Lower leg skin (tissue), 4 donors: ENCODE data around the gene CAPN5. TPM values are rescaled to one million over a fixed set of nuclear protein-coding genes. Genes with fewer than 3 reads are reported as not detected.

Experiments used
- DNase-seq, 2 donors: peaks; one replicate each; pipeline ENCODE4 v3.0.0-alpha.2; 2019; ENCODE audit warnings: low spot score in 2 of 2
- H3K4me3 ChIP-seq: fragments of 200-600 bp; sonication (generic); 2 replicates; pipeline ENCODE4 v1.5.1; 2017; ENCODE audit warnings: mild to moderate bottlenecking, low read depth; ENCODE audit not compliant: poor library complexity, severe bottlenecking
- POLR2A ChIP-seq, 2 donors: fragments of 450-650 bp; IDR thresholded peaks; one replicate each; pipeline ENCODE4 v1.6.1; 2016 to 2017; ENCODE audit warnings: antibody characterized with exemption in 2 of 2, mild to moderate bottlenecking in 1 of 2, moderate library complexity in 1 of 2
- WGBS, 2 donors: methylation state at CpG; one replicate each; pipeline ENCODE4 v1.1.5; 2018; 5-methylcytosine and 5-hydroxymethylcytosine counted together
- intact Hi-C: fragments of 100-400 bp; cut with DNase I; formaldehyde crosslinking; loops from one replicate; pipeline ENCODE4 v1.15.0; 2023; ENCODE audit warnings: low total_unique reads
- total RNA-seq, 4 donors: library from RNA; depleted of rRNA; stranded (reverse); fragments of >200 nt; gene quantifications; one replicate each; pipeline ENCODE4 v1.1.0, GENCODE V29; 2016
- TF ChIP-seq, protein P1 (sequence below), 3 donors: fragments of 450-650 bp; IDR thresholded peaks; one replicate each; pipeline ENCODE4 v1.5.1; 2016; ENCODE audit warnings: antibody characterized with exemption in 3 of 3, mild to moderate bottlenecking in 3 of 3, moderate library complexity in 2 of 3

Gene CAPN5
- total RNA-seq, 4 donors from 2014 or later: 0.38 to 1.9 (median 1.2) TPM

GRCh38 chr11:77117492-77117891, 50.7 kb downstream of the CAPN5 start:
- DNase-seq: no peak
- TF ChIP-seq, protein P1, sequence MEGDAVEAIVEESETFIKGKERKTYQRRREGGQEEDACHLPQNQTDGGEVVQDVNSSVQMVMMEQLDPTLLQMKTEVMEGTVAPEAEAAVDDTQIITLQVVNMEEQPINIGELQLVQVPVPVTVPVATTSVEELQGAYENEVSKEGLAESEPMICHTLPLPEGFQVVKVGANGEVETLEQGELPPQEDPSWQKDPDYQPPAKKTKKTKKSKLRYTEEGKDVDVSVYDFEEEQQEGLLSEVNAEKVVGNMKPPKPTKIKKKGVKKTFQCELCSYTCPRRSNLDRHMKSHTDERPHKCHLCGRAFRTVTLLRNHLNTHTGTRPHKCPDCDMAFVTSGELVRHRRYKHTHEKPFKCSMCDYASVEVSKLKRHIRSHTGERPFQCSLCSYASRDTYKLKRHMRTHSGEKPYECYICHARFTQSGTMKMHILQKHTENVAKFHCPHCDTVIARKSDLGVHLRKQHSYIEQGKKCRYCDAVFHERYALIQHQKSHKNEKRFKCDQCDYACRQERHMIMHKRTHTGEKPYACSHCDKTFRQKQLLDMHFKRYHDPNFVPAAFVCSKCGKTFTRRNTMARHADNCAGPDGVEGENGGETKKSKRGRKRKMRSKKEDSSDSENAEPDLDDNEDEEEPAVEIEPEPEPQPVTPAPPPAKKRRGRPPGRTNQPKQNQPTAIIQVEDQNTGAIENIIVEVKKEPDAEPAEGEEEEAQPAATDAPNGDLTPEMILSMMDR (IDR thresholded peaks at IDR 0.05): no peak
- no peak for TF ChIP-seq POLR2A (IDR thresholded peaks at IDR 0.05)
- H3K4me3 ChIP-seq: no peak overlapping the region
- 82% methylated on average over 7 of the region's 7 CpGs for WGBS, 2 donors
- intact Hi-C loops: no loop called here

DNA sequence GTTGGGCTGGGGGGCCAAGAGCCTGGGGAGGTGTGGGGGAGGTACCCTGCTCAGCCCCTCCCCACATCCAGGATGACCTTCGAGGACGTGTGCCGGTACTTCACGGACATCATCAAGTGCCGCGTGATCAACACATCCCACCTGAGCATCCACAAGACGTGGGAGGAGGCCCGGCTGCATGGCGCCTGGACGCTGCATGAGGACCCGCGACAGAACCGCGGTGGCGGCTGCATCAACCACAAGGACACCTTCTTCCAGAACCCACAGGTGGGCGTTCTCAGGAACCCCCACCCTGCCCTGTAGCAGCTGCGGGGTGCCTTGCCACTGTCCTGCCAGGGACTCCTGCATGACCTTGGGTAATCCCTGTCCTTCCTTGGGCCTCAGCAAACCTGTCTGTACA, 51.3 kb downstream of the CAPN5 start:
- 93% methylated on average over 17 of the region's 17 CpGs for WGBS, 2 donors
- H3K4me3 ChIP-seq: no peak overlapping the region
- DNase-seq: no peak
- intact Hi-C loops: no loop called here
- TF ChIP-seq POLR2A (IDR thresholded peaks at IDR 0.05): no peak
- TF ChIP-seq, protein P1 (IDR thresholded peaks at IDR 0.05): no peak

- TF ChIP-seq POLR2A (IDR thresholded peaks at IDR 0.05): no peak
- TF ChIP-seq, protein P1 (IDR thresholded peaks at IDR 0.05): no peak
- intact Hi-C loops: no loop called here
- no peak for DNase-seq
- H3K4me3 ChIP-seq: no peak overlapping the region
- WGBS, 2 donors: 92 to 94% methylated on average over 12 of the region's 12 CpGs
Measured at GRCh38 chr11:77118971-77119370, 52.2 kb downstream of the CAPN5 start.

DNA sequence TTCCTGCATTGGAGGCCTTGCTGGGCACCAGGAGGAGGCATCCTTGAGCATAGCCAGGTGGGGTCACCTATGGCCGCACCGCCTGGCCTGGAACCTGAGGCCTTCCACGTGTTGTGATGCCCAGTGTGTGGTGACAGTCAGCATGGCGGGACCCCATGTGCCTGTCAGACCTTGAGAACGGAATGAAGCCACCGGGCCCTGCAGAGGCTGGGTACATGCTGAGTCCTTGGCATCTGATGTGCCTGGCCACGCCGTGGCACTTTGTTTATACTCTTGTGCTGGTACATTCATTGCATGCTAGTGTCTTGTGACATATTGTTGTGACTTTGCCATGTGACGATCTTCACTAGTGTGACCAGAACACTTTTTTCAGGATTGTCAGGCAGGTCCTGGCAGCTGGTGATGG, 52.8 kb downstream of the CAPN5 start:
- WGBS, 2 donors: 93 to 97% methylated on average over 9 of the region's 9 CpGs
- DNase-seq: no peak
- H3K4me3 ChIP-seq: no peak overlapping the region
- TF ChIP-seq, protein P1 (IDR thresholded peaks at IDR 0.05): no peak
- TF ChIP-seq POLR2A (IDR thresholded peaks at IDR 0.05): no peak
- intact Hi-C loops: no loop called here

- WGBS, 2 donors: 91% methylated on average over 15 to 19 of the region's 19 CpGs
- no peak for TF ChIP-seq POLR2A (IDR thresholded peaks at IDR 0.05)
- TF ChIP-seq, protein P1 (IDR thresholded peaks at IDR 0.05): no peak
- DNase-seq: no peak
- H3K4me3 ChIP-seq: no peak overlapping the region
- intact Hi-C loops: loop anchor here (10.0 kb wide), 1 partner anchor 424 kb away; no protein-coding TSS in a partner anchor
Measured at GRCh38 chr11:77120571-77120970, 53.8 kb downstream of the CAPN5 start.

GRCh38 chr11:77121096-77121640, 54.4 kb downstream of the CAPN5 start:
- WGBS, 2 donors: 89 to 94% methylated on average over 7 to 10 of the region's 10 CpGs
- no peak for TF ChIP-seq POLR2A (IDR thresholded peaks at IDR 0.05)
- TF ChIP-seq, protein P1 (IDR thresholded peaks at IDR 0.05): no peak
- intact Hi-C loops: loop anchor here (10.0 kb wide), 1 partner anchor 424 kb away; no protein-coding TSS in a partner anchor

More at GRCh38 chr11:77121096-77121640, 54.4 kb downstream of the CAPN5 start:
- DNase-seq: no peak
- no peak overlapping the region for H3K4me3 ChIP-seq
